GM12801 (cell line): ENCODE data around the gene RFX3.
A peak's percentile ranks its signal among the peaks of the same experiment; 100 is the strongest.

ENCODE experiments used
- TF ChIP-seq, protein P1 (sequence below): IDR thresholded peaks from one replicate; pipeline ENCODE4 v1.5.1; 2011; ENCODE audit warnings: control low read depth; ENCODE audit not compliant: insufficient read length; ENCODE audit errors: extremely low read depth

Gene RFX3

DNA sequence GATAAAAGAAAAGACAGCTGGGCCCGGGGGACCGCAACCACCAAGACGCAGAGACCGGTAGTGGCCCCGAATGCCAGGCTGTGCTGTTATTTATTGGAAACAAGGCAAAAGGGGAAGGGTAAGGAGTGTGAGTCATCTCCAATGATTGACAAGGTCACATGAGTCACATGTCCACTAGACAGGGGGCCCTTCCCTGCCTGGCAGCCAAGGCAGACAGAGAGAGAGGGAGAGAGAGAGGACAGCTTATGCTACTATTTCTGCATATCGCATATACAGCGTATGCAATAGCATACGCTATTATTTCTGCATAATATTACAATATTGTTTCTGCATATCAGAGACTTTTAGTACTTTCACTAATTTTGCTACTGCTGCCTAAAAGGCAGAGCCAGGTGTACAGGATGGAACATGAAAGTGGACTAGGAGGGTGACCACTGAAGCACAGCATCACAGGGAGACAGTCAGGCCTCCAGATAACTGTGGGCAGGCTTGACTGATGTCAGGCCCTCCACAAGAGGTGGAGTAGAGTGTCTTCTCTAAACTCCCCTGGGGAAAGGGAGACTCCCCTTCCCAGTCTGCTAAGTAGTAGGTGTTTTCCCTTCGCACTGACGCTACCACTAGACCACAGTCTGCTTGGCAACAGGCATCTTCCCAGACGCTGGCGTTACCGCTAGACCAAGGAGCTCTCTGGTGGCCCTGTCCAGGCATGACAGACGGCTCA lies 50.3 kb downstream of the RFX3 start:
- TF ChIP-seq, protein P1, sequence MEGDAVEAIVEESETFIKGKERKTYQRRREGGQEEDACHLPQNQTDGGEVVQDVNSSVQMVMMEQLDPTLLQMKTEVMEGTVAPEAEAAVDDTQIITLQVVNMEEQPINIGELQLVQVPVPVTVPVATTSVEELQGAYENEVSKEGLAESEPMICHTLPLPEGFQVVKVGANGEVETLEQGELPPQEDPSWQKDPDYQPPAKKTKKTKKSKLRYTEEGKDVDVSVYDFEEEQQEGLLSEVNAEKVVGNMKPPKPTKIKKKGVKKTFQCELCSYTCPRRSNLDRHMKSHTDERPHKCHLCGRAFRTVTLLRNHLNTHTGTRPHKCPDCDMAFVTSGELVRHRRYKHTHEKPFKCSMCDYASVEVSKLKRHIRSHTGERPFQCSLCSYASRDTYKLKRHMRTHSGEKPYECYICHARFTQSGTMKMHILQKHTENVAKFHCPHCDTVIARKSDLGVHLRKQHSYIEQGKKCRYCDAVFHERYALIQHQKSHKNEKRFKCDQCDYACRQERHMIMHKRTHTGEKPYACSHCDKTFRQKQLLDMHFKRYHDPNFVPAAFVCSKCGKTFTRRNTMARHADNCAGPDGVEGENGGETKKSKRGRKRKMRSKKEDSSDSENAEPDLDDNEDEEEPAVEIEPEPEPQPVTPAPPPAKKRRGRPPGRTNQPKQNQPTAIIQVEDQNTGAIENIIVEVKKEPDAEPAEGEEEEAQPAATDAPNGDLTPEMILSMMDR = no peak

GRCh38 chr9:3474821-3475220 lies 51.0 kb downstream of the RFX3 start:
- TF ChIP-seq, protein P1 = no peak

GRCh38 chr9:3473405-3473804 lies 52.4 kb downstream of the RFX3 start:
- TF ChIP-seq, protein P1 = no peak

- TF ChIP-seq, protein P1 = no peak
These were observed 53.9 kb downstream of the RFX3 start for GRCh38 chr9:3471883-3472282.

DNA sequence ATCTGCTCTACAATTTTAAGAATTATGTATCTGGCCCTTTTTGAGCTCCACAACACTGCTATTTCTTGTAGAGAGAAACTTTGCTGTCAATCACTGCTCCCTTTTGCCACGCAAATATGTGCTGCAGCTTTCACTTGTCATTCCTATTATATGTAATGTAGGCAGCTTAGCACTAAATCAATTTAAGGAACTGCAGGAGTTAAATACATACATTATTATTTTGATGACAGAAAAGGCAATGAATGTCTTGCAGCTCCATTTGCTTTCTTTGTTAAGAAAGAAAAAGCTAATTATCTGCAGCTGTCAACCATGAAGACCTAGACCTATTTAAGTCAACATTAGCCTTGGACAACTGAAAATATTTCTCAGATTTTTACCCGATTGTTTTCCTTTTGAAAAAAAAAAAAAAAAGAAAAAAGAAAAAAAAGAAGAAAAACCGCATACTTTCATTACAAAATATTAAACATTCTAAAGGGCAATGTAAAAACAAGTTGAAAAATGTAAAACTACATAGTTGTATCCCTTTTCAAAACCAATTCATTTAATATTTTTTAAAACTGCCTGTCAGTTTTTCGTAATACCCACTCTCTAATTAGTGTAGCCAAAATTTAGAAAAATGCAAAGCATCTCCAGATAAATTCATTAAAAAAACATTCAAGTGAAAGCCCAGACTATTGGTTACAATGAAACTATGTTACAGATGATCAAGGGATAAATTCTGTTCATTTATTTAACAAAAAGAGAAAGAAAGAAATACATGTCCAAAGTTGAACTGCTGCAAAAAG lies 57.2 kb downstream of the RFX3 start:
- TF ChIP-seq, protein P1 = no peak

DNA sequence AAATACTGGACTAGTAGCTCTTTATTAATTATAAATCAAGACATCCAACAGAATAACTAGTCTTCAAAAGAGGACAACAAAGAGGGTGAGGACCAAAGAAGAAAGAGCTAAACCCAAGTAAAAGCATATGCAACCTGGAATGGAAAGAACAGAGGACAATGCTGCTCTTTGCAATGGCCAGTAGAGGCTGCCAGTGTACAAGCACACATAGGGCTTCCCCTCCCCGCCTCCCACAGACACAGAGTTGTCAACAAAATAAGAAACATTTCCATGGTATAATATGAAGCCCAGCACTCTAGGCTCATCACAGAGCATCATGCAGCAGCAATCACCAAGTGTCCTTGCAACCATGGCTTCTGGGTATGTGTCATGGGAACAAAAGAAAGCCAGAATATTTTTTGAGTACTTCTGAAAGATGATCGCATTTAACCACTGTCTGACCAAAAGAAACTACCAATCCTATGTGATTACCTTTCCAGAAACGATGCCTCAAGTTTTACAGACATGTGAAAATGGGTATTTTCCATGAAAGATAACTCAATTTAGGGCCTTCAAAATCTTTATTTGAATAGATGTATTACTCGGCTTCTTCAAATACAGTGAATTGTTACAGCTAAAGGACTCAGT lies 58.1 kb downstream of the RFX3 start:
- TF ChIP-seq, protein P1 = peak; percentile 99

- TF ChIP-seq, protein P1 = no peak
These were observed 61.7 kb downstream of the RFX3 start for GRCh38 chr9:3464033-3464638.
